ENCODE results near the gene MAPKAPK2.

Gene MAPKAPK2

DNA sequence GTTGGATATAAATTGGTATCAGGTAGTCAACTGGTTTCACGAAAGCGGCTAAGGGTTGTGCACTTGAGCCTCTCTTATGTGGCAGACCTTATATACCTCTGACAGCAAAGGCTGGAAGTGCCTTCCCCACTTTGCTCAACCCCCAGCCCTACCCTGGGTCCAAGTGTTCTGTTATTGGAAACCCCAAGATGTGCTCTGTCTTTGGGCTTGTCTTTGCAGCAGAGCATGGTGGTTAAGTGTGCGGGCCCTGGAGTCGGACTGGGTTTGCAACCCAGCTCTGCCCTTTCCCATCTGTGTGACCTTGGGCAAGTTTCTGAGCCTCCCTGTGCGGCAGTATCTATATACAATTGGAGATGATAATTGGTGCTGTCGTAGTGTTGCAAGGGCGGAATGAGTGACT is 98.8 kb downstream of the MAPKAPK2 start:
- no peak for DNase-seq

All from NCI-H526 treated with DMSO at 0.1 percent for 48 hours (cell line).